Upper lobe of left lung (tissue), 4 donors: ENCODE data around the gene B9D1.

Experiments used
- CTCF ChIP-seq, 6 experiments: fragments of 450-650 bp in 4 of 6; fragments of 200-600 bp in 2 of 6; sonication (generic) in 2 of 6; IDR thresholded peaks; one replicate each; pipeline ENCODE4 v1.5.1; 2016 to 2019; ENCODE audit warnings: antibody characterized with exemption in 6 of 6
- EP300 ChIP-seq, 4 donors: sonication (generic); formaldehyde crosslinking; IDR thresholded peaks; one replicate each; pipeline ENCODE4 v1.5.1; 2017; ENCODE audit warnings: antibody characterized with exemption in 4 of 4, control low read depth in 2 of 4
- POLR2A ChIP-seq, 4 donors: fragments of 450-650 bp; IDR thresholded peaks; one replicate each; pipeline ENCODE4 v1.5.1; 2016 to 2017; ENCODE audit warnings: antibody characterized with exemption in 4 of 4, mild to moderate bottlenecking in 2 of 4

GRCh38 chr17:19305256-19305655 lies 57.3 kb downstream of the B9D1 start:
- no peak for TF ChIP-seq CTCF (IDR thresholded peaks at IDR 0.05)
- TF ChIP-seq POLR2A (IDR thresholded peaks at IDR 0.05) = no peak
- no peak for TF ChIP-seq EP300 (IDR thresholded peaks at IDR 0.05)
